Esophagus squamous epithelium (tissue), 4 donors: ENCODE measurements around the gene ZMIZ1.

Source experiments
- CTCF ChIP-seq, 6 experiments: fragments of 450-650 bp in 4 of 6; fragments of 200-600 bp in 2 of 6; sonication (generic) in 2 of 6; IDR thresholded peaks; one replicate each; pipeline ENCODE4 v1.5.1; 2016 to 2019; ENCODE audit warnings: antibody characterized with exemption in 6 of 6, mild to moderate bottlenecking in 4 of 6, moderate library complexity in 4 of 6
- POLR2A ChIP-seq, 4 donors: fragments of 450-650 bp; IDR thresholded peaks; one replicate each; pipeline ENCODE4 v1.6.1; 2017; ENCODE audit warnings: antibody characterized with exemption in 4 of 4, mild to moderate bottlenecking in 4 of 4, moderate library complexity in 3 of 4

- no peak for TF ChIP-seq CTCF (IDR thresholded peaks at IDR 0.05)
- no peak for TF ChIP-seq POLR2A (IDR thresholded peaks at IDR 0.05)
Observed at GRCh38 chr10:79082631-79083596, 14.1 kb downstream of the ZMIZ1 start.
